MCF 10A (cell line): ENCODE measurements around the gene DOCK11. TPM values are rescaled to one million over a fixed set of nuclear protein-coding genes. Genes with fewer than 3 reads are reported as not detected.

Experiments used
- BruUV-seq: library from RNA; stranded (reverse); fragments of 400-500 nt; replicated peaks from 2 replicates; lab custom pipeline; 2021; lab: Mats Ljungman, UMichigan
- CTCF ChIA-PET: fragments of 300-600 bp; sonication (Branson Sonifier 250); formaldehyde crosslinking; extraction: SDS; loops from one replicate; lab custom pipeline; 2021; ENCODE audit warnings: antibody characterized with exemption, inconsistent platforms; lab: Yijun Ruan, JAX
- POLR2A ChIA-PET: fragments of 300-600, 350-650 bp; sonication (Branson Sonifier 250); formaldehyde crosslinking; extraction: SDS; loops from one replicate; lab custom pipeline; 2020; ENCODE audit warnings: antibody characterized with exemption, inconsistent platforms; lab: Yijun Ruan, JAX
- DNase-seq: peaks from one replicate; pipeline ENCODE4 v3.0.0-alpha.2; 2018; ENCODE audit not compliant: unreplicated experiment
- H3K27ac Mint-ChIP-seq: one replicate; pipeline ENCODE4 v1.8.0; 2022; ENCODE audit warnings: mild to moderate bottlenecking, low read depth, mixed read lengths; ENCODE audit not compliant: unreplicated experiment
- H3K27me3 Mint-ChIP-seq: one replicate; pipeline ENCODE4 v1.8.0; 2022; ENCODE audit warnings: mixed read lengths; ENCODE audit not compliant: insufficient read depth, unreplicated experiment
- H3K36me3 Mint-ChIP-seq: one replicate; pipeline ENCODE4 v1.8.0; 2022; ENCODE audit warnings: mild to moderate bottlenecking, moderate library complexity, mixed read lengths; ENCODE audit not compliant: insufficient read depth, unreplicated experiment
- H3K4me1 Mint-ChIP-seq: one replicate; pipeline ENCODE4 v1.8.0; 2022; ENCODE audit warnings: mixed read lengths; ENCODE audit not compliant: insufficient read depth, unreplicated experiment
- H3K4me3 Mint-ChIP-seq: one replicate; pipeline ENCODE4 v1.8.0; 2022; ENCODE audit warnings: mild to moderate bottlenecking, moderate library complexity, mixed read lengths; ENCODE audit not compliant: unreplicated experiment
- H3K9me3 Mint-ChIP-seq: one replicate; pipeline ENCODE4 v1.8.0; 2022; ENCODE audit warnings: mixed read lengths; ENCODE audit not compliant: unreplicated experiment
- CTCF ChIP-seq: fragments of 200-600 bp; IDR thresholded peaks from one replicate; pipeline ENCODE4 v1.8.0; 2022; ENCODE audit warnings: antibody characterized with exemption, mild to moderate bottlenecking; ENCODE audit not compliant: unreplicated experiment
- intact Hi-C: fragments of 100-400 bp; cut with micrococcal nuclease; formaldehyde crosslinking; loops from 2 replicates; pipeline ENCODE4 v1.14.1; 2022
- total RNA-seq: library from RNA; stranded (reverse); gene quantifications from 2 replicates; pipeline ENCODE4 v1.2.3, GENCODE V29; 2022

Gene DOCK11
- total RNA-seq, 1 experiment from 2014 or later = 1.9 TPM

- peak overlapping the region; percentile 74 for H3K4me3 Mint-ChIP-seq
- DNase-seq = peak; percentile 26
- ChIA-PET CTCF (interaction anchor here (0.6 to 0.7 kb wide), 5 partner anchors 12 to 358 kb away, joined by 3 read pairs; no protein-coding TSS in a partner anchor), POLR2A (interaction anchor here (1.0 to 1.7 kb wide), 3 partner anchors 9 to 167 kb away, joined by 3 to 5 read pairs (median 5); no protein-coding TSS in a partner anchor)
- H3K27me3 Mint-ChIP-seq = no peaks in the 10 kb centered on the region
- no peaks in the 10 kb centered on the region for H3K9me3 Mint-ChIP-seq
- no TSS peak for BruUV-seq
- no peak for TF ChIP-seq CTCF
- H3K27ac Mint-ChIP-seq = no peak overlapping the region
- no peaks in the 10 kb centered on the region for H3K4me1 Mint-ChIP-seq
- intact Hi-C loops = loop anchor here (1.0 to 5.0 kb wide), 2 partner anchors 56 to 105 kb away; no protein-coding TSS in a partner anchor
- no peaks in the 10 kb centered on the region for H3K36me3 Mint-ChIP-seq
These were observed 545 bp downstream of the DOCK11 start for GRCh38 chrX:118495958-118496762.

GRCh38 chrX:118496763-118497079 is 1.1 kb downstream of the DOCK11 start:
- TF ChIP-seq CTCF = no peak
- Mint-ChIP-seq H3K36me3 (no peaks in the 10 kb centered on the region), H3K4me1 (no peaks in the 10 kb centered on the region), H3K27ac (no peak overlapping the region), H3K9me3 (no peaks in the 10 kb centered on the region), H3K4me3 (peak overlapping the region; percentile 74), H3K27me3 (no peaks in the 10 kb centered on the region)
- intact Hi-C loops = loop anchor here (1.0 to 5.0 kb wide), 2 partner anchors 56 to 105 kb away; no protein-coding TSS in a partner anchor
- ChIA-PET CTCF (no interaction called here), POLR2A (interaction anchor here (1.4 to 1.7 kb wide), 2 partner anchors 10 to 24 kb away, joined by 5 read pairs; no protein-coding TSS in a partner anchor)
- no peak for DNase-seq
- BruUV-seq = no TSS peak

GRCh38 chrX:118497180-118497818 is 1.7 kb downstream of the DOCK11 start:
- TF ChIP-seq CTCF = no peak
- POLR2A ChIA-PET = interaction anchor here (1.4 to 1.7 kb wide), 2 partner anchors 10 to 23 kb away, joined by 5 read pairs; no protein-coding TSS in a partner anchor
- H3K27ac Mint-ChIP-seq = no peak overlapping the region
- H3K9me3 Mint-ChIP-seq = no peaks in the 10 kb centered on the region
- no TSS peak for BruUV-seq
- H3K36me3 Mint-ChIP-seq = no peaks in the 10 kb centered on the region
- no peak for DNase-seq
- CTCF ChIA-PET = no interaction called here
- peaks cover 5% of the 10 kb centered on the region for H3K27me3 Mint-ChIP-seq
- peak overlapping the region; percentile 74 for H3K4me3 Mint-ChIP-seq
- intact Hi-C loops = loop anchor here (5.0 kb wide), 1 partner anchor 55 kb away; no protein-coding TSS in a partner anchor
- no peaks in the 10 kb centered on the region for H3K4me1 Mint-ChIP-seq

GRCh38 chrX:118498351-118498750 is 2.7 kb downstream of the DOCK11 start:
- CTCF ChIA-PET = interaction anchor here (0.7 to 0.9 kb wide), 2 partner anchors 104 to 240 kb away, joined by 3 to 4 read pairs; no protein-coding TSS in a partner anchor
- Mint-ChIP-seq H3K27ac (no peak overlapping the region), H3K4me3 (no peak overlapping the region), H3K36me3 (no peaks in the 10 kb centered on the region), H3K27me3 (peaks cover 15% of the 10 kb centered on the region), H3K9me3 (peaks cover 3% of the 10 kb centered on the region), H3K4me1 (no peaks in the 10 kb centered on the region)
- no peak for DNase-seq
- no TSS peak for BruUV-seq
- TF ChIP-seq CTCF = no peak
- POLR2A ChIA-PET = no interaction called here
- intact Hi-C loops = loop anchor here (5.0 kb wide), 1 partner anchor 54 kb away; no protein-coding TSS in a partner anchor
